SU-DHL-6 (cell line): Measurements from ENCODE around the gene NOS1AP.

Source experiments
- H2AFZ ChIP-seq: fragments of 200-600 bp; sonication (generic); 2 replicates; pipeline ENCODE4 v1.6.1; 2014; ENCODE audit warnings: low read depth, mild to moderate bottlenecking, moderate library complexity, mixed read lengths, antibody characterized with exemption, low read length; ENCODE audit not compliant: severe bottlenecking
- H3F3A ChIP-seq: fragments of 200-600 bp; shearing (Covaris generic); 2 replicates; pipeline ENCODE4 v1.6.0; 2016; ENCODE audit warnings: antibody characterized with exemption, mild to moderate bottlenecking; ENCODE audit not compliant: insufficient read depth
- H3K27ac ChIP-seq: fragments of 200-600 bp; sonication (generic); 2 replicates; pipeline ENCODE4 v1.5.1; 2016; ENCODE audit warnings: low read depth, mild to moderate bottlenecking, low read length, moderate library complexity, mixed read lengths
- H3K27me3 ChIP-seq: fragments of 200-600 bp; sonication (generic), shearing (Covaris generic); 2 replicates; pipeline ENCODE4 v1.6.0; 2014; ENCODE audit warnings: mild to moderate bottlenecking, low read length
- H3K36me3 ChIP-seq: fragments of 200-600 bp; sonication (generic); 2 replicates; pipeline ENCODE4 v1.6.1; 2014; ENCODE audit warnings: mild to moderate bottlenecking, low read length, mixed read lengths
- H3K4me2 ChIP-seq: fragments of 300-600, 200-600 bp; shearing (Covaris generic), sonication (generic); 2 replicates; pipeline ENCODE4 v1.6.0; 2014; ENCODE audit warnings: low read length, low read depth, mild to moderate bottlenecking; ENCODE audit not compliant: poor library complexity, severe bottlenecking
- H3K4me3 ChIP-seq: fragments of 200-600 bp; sonication (generic); 2 replicates; pipeline ENCODE4 v1.5.1; 2014; ENCODE audit warnings: antibody characterized with exemption, low read length, mild to moderate bottlenecking, mixed read lengths; ENCODE audit not compliant: insufficient read depth, poor library complexity, severe bottlenecking
- H3K79me2 ChIP-seq: fragments of 200-600 bp; sonication (generic); 2 replicates; pipeline ENCODE4 v1.6.1; 2014; ENCODE audit warnings: mild to moderate bottlenecking, low read length, moderate library complexity; ENCODE audit not compliant: insufficient read depth
- H3K9ac ChIP-seq: fragments of 200-600 bp; sonication (generic); 2 replicates; pipeline ENCODE4 v1.7.0; 2014; ENCODE audit warnings: mild to moderate bottlenecking, low read length
- H3K9me2 ChIP-seq: fragments of 200-600 bp; sonication (generic); replicated peaks from 2 replicates; pipeline ENCODE4 v1.6.1; 2014; ENCODE audit warnings: low read length; ENCODE audit not compliant: insufficient read depth
- H3K9me3 ChIP-seq: fragments of 200-600 bp; sonication (generic); 2 replicates; pipeline ENCODE4 v1.6.1; 2014; ENCODE audit warnings: low read length, mixed read lengths; ENCODE audit not compliant: insufficient read depth
- H4K20me1 ChIP-seq: fragments of 200-600 bp; sonication (generic); 2 replicates; pipeline ENCODE4 v1.6.1; 2014; ENCODE audit warnings: low read depth, mild to moderate bottlenecking, antibody characterized with exemption, low read length, moderate library complexity, mixed read lengths
- CTCF ChIP-seq: fragments of 200-600 bp; sonication (generic); IDR thresholded peaks from one replicate; pipeline ENCODE4 v1.5.1; 2017; ENCODE audit warnings: antibody characterized with exemption, mild to moderate bottlenecking, low read length, moderate library complexity; ENCODE audit not compliant: insufficient read depth, poor library complexity, severe bottlenecking
- EZH2phosphoT487 ChIP-seq: fragments of 200-600 bp; sonication (generic), shearing (Covaris generic); conservative IDR thresholded peaks from 2 replicates; pipeline ENCODE4 v1.6.1; 2018; ENCODE audit warnings: mild to moderate bottlenecking, antibody characterized with exemption, low read length, moderate library complexity, mixed read lengths

Gene NOS1AP

GRCh38 chr1:162234571-162234970 lies 165.1 kb downstream of the NOS1AP start:
- no peaks in the 10 kb centered on the region for H3K79me2 ChIP-seq
- H3K4me3 ChIP-seq = no peak overlapping the region
- H2AFZ ChIP-seq = no peak overlapping the region
- H3K9ac ChIP-seq = no peak overlapping the region
- H3K4me2 ChIP-seq = no peak overlapping the region
- no peak overlapping the region for H3K27ac ChIP-seq
- TF ChIP-seq CTCF (no peak), EZH2phosphoT487 (no peak)
- no peaks in the 10 kb centered on the region for H3K9me2 ChIP-seq
- H3K9me3 ChIP-seq = no peaks in the 10 kb centered on the region
- H3K27me3 ChIP-seq = no peaks in the 10 kb centered on the region; the same call in 1 of the 2 replicates
- no peaks in the 10 kb centered on the region for H3F3A ChIP-seq
- H3K36me3 ChIP-seq = no peaks in the 10 kb centered on the region
- no peaks in the 10 kb centered on the region for H4K20me1 ChIP-seq

- no peaks in the 10 kb centered on the region for H4K20me1 ChIP-seq
- no peaks in the 10 kb centered on the region; the same call in 1 of the 2 replicates for H3K27me3 ChIP-seq
- H3K79me2 ChIP-seq = no peaks in the 10 kb centered on the region
- H3F3A ChIP-seq = no peaks in the 10 kb centered on the region
- H3K27ac ChIP-seq = no peak overlapping the region
- H3K9me2 ChIP-seq = no peaks in the 10 kb centered on the region
- H3K9me3 ChIP-seq = no peaks in the 10 kb centered on the region
- H2AFZ ChIP-seq = no peak overlapping the region
- TF ChIP-seq EZH2phosphoT487 (no peak), CTCF (no peak)
- H3K36me3 ChIP-seq = no peaks in the 10 kb centered on the region
- H3K4me2 ChIP-seq = no peak overlapping the region
- no peak overlapping the region for H3K4me3 ChIP-seq
- H3K9ac ChIP-seq = no peak overlapping the region
These were observed 165.8 kb downstream of the NOS1AP start for GRCh38 chr1:162235241-162235800.

GRCh38 chr1:162236201-162236600 lies 166.7 kb downstream of the NOS1AP start:
- no peak overlapping the region for H2AFZ ChIP-seq
- no peaks in the 10 kb centered on the region for H3F3A ChIP-seq

More at GRCh38 chr1:162236201-162236600, 166.7 kb downstream of the NOS1AP start:
- TF ChIP-seq CTCF = no peak
- TF ChIP-seq EZH2phosphoT487 = no peak
- H3K79me2 ChIP-seq = no peaks in the 10 kb centered on the region
- H3K27ac ChIP-seq = no peak overlapping the region
- H3K9ac ChIP-seq = no peak overlapping the region
- no peaks in the 10 kb centered on the region; the same call in 1 of the 2 replicates for H3K27me3 ChIP-seq
- no peaks in the 10 kb centered on the region for H3K9me2 ChIP-seq
- no peaks in the 10 kb centered on the region for H3K9me3 ChIP-seq
- H3K4me2 ChIP-seq = no peak overlapping the region
- H3K4me3 ChIP-seq = no peak overlapping the region
- no peaks in the 10 kb centered on the region for H4K20me1 ChIP-seq
- H3K36me3 ChIP-seq = no peaks in the 10 kb centered on the region
